ENCODE measurements around the gene DPP6.

GRCh38 chr7:154394804-154395203 is 342.6 kb downstream of the DPP6 start:
- TF ChIP-seq POLR2A (IDR thresholded peaks at IDR 0.05; ENCODE audit: low read depth) (no peak), CTCF (IDR thresholded peaks at IDR 0.05) (no peak), POLR2AphosphoS5 (IDR thresholded peaks at IDR 0.05) (no peak), EP300 (IDR thresholded peaks at IDR 0.05) (no peak)
